OCI-LY3 (cell line): ENCODE data around the gene SRPX.

Experiments used
- H2AFZ ChIP-seq: fragments of 200-600, 300-600 bp; shearing (Covaris generic); 2 replicates; pipeline ENCODE4 v1.6.0; 2014; ENCODE audit warnings: antibody characterized with exemption, low read depth, low read length
- H3K27ac ChIP-seq: fragments of 200-600, 300-600 bp; sonication (generic); 2 replicates; pipeline ENCODE4 v1.5.1; 2014; ENCODE audit warnings: mild to moderate bottlenecking, low read length, moderate library complexity, mixed read lengths
- H3K27me3 ChIP-seq: fragments of 200-600, 300-600 bp; sonication (generic); 2 replicates; pipeline ENCODE4 v1.6.1; 2014; ENCODE audit warnings: low read depth, low read length, mixed read lengths
- H3K36me3 ChIP-seq: fragments of 200-600, 300-600 bp; sonication (generic); replicated peaks from 2 replicates; pipeline ENCODE3; 2014; ENCODE audit warnings: low read depth, low read length, mixed read lengths
- H3K4me1 ChIP-seq: fragments of 300-600, 200-600 bp; sonication (generic); 2 replicates; pipeline ENCODE4 v1.6.1; 2014; ENCODE audit warnings: low read length, mixed read lengths
- H3K4me2 ChIP-seq: fragments of 200-600, 300-600 bp; sonication (generic); 2 replicates; pipeline ENCODE4 v1.6.1; 2014; ENCODE audit warnings: low read length, mixed read lengths
- H3K4me3 ChIP-seq: fragments of 300-600, 200-600 bp; sonication (generic); 2 replicates; pipeline ENCODE4 v1.5.1; 2014; ENCODE audit warnings: antibody characterized with exemption, mild to moderate bottlenecking, low read length, moderate library complexity
- H3K79me2 ChIP-seq: fragments of 300-600, 200-600 bp; shearing (Covaris generic); 2 replicates; pipeline ENCODE4 v1.6.1; 2014; ENCODE audit warnings: mild to moderate bottlenecking, low read length, mixed read lengths
- H3K9ac ChIP-seq: fragments of 300-600, 200-600 bp; shearing (Covaris generic); 2 replicates; pipeline ENCODE4 v1.6.0; 2014; ENCODE audit warnings: mild to moderate bottlenecking, low read length, moderate library complexity
- H3K9me3 ChIP-seq: fragments of 200-600, 300-600 bp; shearing (Covaris generic); 2 replicates; pipeline ENCODE4 v1.6.1; 2014; ENCODE audit warnings: low read length, mixed read lengths; ENCODE audit not compliant: insufficient read depth
- H4K20me1 ChIP-seq: fragments of 200-600, 300-600 bp; sonication (generic); 2 replicates; pipeline ENCODE4 v1.6.1; 2016; ENCODE audit warnings: low read length, mixed read lengths; ENCODE audit not compliant: insufficient read depth
- EZH2phosphoT487 ChIP-seq: fragments of 200-600 bp; shearing (Covaris generic); IDR thresholded peaks from 2 replicates; pipeline ENCODE4 v1.6.1; 2018; ENCODE audit warnings: antibody characterized with exemption, mixed run types, low read depth
- TF ChIP-seq, protein P1 (sequence below): fragments of 200-600, 300-600 bp; sonication (generic); IDR thresholded peaks from 2 replicates; pipeline ENCODE4 v1.5.1; 2014; ENCODE audit warnings: antibody characterized with exemption, low read length, low read depth

Gene SRPX

DNA sequence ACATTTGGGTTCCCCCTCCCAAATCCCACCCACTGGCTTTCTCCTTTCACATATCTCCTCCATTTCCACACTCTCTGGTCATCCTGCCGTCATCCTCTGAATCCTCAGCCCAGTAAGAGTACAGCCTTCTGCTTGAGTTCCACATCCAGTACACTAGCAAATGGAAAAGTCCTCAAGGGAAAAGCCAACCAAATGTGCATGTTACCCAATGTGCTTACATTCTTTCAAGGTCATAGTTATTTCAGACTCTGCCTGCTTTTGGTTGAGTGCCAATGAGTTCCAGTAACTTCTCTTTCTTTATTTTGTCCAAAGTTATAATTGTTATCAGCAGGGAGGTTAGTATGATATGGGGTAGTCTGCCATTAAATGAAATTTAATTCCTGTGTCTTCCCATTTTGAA lies 78.1 kb downstream of the SRPX start:
- Histone ChIP-seq H3K4me3 (no peak overlapping the region), H3K4me1 (no peaks in the 10 kb centered on the region), H4K20me1 (no peaks in the 10 kb centered on the region), H3K27me3 (no peaks in the 10 kb centered on the region), H3K36me3 (no peaks in the 10 kb centered on the region), H3K4me2 (no peak overlapping the region), H3K27ac (no peak overlapping the region), H3K9me3 (no peaks in the 10 kb centered on the region), H3K9ac (no peak overlapping the region), H2AFZ (no peak overlapping the region), H3K79me2 (no peaks in the 10 kb centered on the region)
- TF ChIP-seq, protein P1, sequence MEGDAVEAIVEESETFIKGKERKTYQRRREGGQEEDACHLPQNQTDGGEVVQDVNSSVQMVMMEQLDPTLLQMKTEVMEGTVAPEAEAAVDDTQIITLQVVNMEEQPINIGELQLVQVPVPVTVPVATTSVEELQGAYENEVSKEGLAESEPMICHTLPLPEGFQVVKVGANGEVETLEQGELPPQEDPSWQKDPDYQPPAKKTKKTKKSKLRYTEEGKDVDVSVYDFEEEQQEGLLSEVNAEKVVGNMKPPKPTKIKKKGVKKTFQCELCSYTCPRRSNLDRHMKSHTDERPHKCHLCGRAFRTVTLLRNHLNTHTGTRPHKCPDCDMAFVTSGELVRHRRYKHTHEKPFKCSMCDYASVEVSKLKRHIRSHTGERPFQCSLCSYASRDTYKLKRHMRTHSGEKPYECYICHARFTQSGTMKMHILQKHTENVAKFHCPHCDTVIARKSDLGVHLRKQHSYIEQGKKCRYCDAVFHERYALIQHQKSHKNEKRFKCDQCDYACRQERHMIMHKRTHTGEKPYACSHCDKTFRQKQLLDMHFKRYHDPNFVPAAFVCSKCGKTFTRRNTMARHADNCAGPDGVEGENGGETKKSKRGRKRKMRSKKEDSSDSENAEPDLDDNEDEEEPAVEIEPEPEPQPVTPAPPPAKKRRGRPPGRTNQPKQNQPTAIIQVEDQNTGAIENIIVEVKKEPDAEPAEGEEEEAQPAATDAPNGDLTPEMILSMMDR: no peak
- no peak for TF ChIP-seq EZH2phosphoT487

DNA sequence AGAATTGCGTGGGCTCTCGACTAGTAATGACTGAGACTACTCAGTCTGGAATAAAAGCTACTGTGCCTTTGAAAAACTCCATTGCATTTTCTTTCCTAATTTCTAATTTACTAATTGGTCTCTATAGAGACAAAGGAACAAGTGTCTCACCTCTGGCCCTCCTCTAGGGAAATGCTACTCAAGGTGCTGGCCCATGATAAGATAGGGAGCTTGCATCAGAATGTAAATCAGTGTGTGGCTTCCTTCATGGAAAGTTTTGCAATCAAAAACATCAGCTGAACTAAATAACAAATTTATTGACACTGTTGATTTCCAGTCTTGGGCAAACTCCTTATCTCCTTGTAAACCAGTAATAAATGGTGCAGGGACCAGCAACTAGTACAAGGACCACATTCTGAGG lies 81.8 kb downstream of the SRPX start:
- no peak overlapping the region for H3K9ac ChIP-seq
- H2AFZ ChIP-seq: no peak overlapping the region
- no peak overlapping the region for H3K27ac ChIP-seq
- H4K20me1 ChIP-seq: no peaks in the 10 kb centered on the region
- H3K4me2 ChIP-seq: no peak overlapping the region
- H3K27me3 ChIP-seq: no peaks in the 10 kb centered on the region
- TF ChIP-seq EZH2phosphoT487: no peak
- TF ChIP-seq, protein P1: no peak
- H3K36me3 ChIP-seq: no peaks in the 10 kb centered on the region
- no peaks in the 10 kb centered on the region for H3K4me1 ChIP-seq
- H3K79me2 ChIP-seq: no peaks in the 10 kb centered on the region
- H3K9me3 ChIP-seq: no peaks in the 10 kb centered on the region
- H3K4me3 ChIP-seq: no peak overlapping the region

DNA sequence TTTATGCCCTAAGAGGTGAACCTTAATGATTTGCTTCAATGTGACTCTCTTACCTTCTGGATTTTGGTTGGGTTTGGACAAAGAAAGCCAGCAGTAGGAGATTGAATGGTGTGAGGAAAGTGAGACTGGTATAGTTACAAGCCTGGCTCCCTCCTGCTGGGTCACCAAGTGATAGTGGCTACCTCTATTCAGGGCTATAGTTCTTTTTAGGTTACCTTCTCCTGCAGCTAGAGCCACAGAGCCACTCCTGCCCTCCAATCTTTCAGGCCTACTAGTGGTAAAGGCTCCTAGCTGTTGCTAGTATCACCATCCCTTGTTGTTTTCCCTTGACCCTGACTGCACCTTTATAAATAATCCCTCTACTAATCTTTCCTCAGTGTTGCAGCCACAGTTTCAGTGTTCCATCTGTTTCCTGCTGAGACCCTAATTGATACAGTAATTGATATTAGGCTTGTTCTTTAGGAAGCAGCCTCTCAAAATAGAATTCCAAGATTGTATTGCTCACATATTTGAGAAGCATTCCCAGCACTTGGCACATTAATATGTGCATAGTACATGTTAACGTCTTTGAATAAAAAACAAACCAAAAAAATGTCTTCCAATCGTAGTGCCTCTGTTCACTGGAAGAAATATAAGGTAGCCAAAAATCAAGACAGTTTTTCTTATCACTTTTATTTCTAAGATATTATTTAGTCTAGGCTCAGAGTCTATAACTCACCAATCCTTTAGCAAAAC lies 82.3 kb downstream of the SRPX start:
- no peaks in the 10 kb centered on the region for H4K20me1 ChIP-seq
- H3K79me2 ChIP-seq: no peaks in the 10 kb centered on the region
- no peaks in the 10 kb centered on the region for H3K9me3 ChIP-seq
- H3K27me3 ChIP-seq: no peaks in the 10 kb centered on the region
- TF ChIP-seq, protein P1: no peak
- no peak for TF ChIP-seq EZH2phosphoT487
- H3K4me2 ChIP-seq: no peak overlapping the region
- H2AFZ ChIP-seq: no peak overlapping the region
- no peak overlapping the region for H3K27ac ChIP-seq
- no peak overlapping the region for H3K4me3 ChIP-seq
- no peak overlapping the region for H3K9ac ChIP-seq
- no peaks in the 10 kb centered on the region for H3K4me1 ChIP-seq
- H3K36me3 ChIP-seq: no peaks in the 10 kb centered on the region

DNA sequence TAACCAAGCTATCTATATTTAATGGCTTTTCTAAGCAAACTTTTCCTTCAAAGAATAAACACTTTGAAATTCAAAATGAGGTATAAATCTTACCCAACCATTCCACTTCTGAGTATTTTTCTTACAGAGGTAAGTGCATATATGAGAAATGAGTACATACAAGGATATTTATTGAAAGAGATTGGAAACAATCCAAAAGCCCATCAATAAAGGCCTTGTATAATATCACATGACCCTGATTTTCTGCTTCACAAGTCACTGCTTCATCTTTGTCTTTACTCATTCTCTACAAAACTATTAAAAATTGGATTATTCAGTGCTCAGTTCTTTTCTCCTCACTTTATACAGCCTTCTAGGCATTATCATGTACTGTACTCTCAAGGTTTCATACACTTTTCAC lies 91.3 kb downstream of the SRPX start:
- no peaks in the 10 kb centered on the region for H3K27me3 ChIP-seq
- H3K4me2 ChIP-seq: no peak overlapping the region
- no peaks in the 10 kb centered on the region for H3K36me3 ChIP-seq
- H3K4me3 ChIP-seq: no peak overlapping the region
- H2AFZ ChIP-seq: no peak overlapping the region
- H3K27ac ChIP-seq: no peak overlapping the region
- H3K9me3 ChIP-seq: no peaks in the 10 kb centered on the region
- H4K20me1 ChIP-seq: no peaks in the 10 kb centered on the region
- TF ChIP-seq, protein P1: no peak
- no peak for TF ChIP-seq EZH2phosphoT487
- no peaks in the 10 kb centered on the region for H3K79me2 ChIP-seq
- H3K9ac ChIP-seq: no peak overlapping the region
- H3K4me1 ChIP-seq: no peaks in the 10 kb centered on the region
